GM21529 (cell line): ENCODE results near the gene AP2M1.
"Not testable (repeated sequence)": the region's sequence is repeated elsewhere in the genome, so short reads cannot be mapped to it uniquely, and the experiment has no call there.

Experiments
- ATAC-seq: cut with Tn5 transposase; IDR thresholded peaks from one replicate; pipeline ENCODE4 v1.9.1; 2021; ENCODE audit not compliant: unreplicated experiment

AP2M1 gene

GRCh38 chr3:184174646-184175492 is at the start of gene AP2M1:
TSS of gene AP2M1 (plus strand) at chr3:184174855. CDS start at chr3:184176994, 2,139 bp downstream.
- ATAC-seq, result peak; percentile 96

GRCh38 chr3:184126006-184126405 is 48.6 kb upstream of the AP2M1 start:
- ATAC-seq, result no peak

- ATAC-seq, result peak; percentile 49
Measured at GRCh38 chr3:184129012-184129411, 45.6 kb upstream of the AP2M1 start.

GRCh38 chr3:184132945-184133344 is 41.7 kb upstream of the AP2M1 start:
- ATAC-seq, result no peak

GRCh38 chr3:184133840-184134745 is 40.6 kb upstream of the AP2M1 start:
- peak; percentile 47 for ATAC-seq

- peak; percentile 21 for ATAC-seq
Measured at GRCh38 chr3:184134746-184135148, 39.9 kb upstream of the AP2M1 start.

GRCh38 chr3:184135149-184135910 is 39.3 kb upstream of the AP2M1 start, which contains the start of gene EIF2B5:
TSS of gene EIF2B5 (plus strand) at chr3:184135358. CDS start at chr3:184135386, 28 bp downstream.
- peak; percentile 93 for ATAC-seq

GRCh38 chr3:184135911-184136260 is 38.8 kb upstream of the AP2M1 start:
- ATAC-seq, result no peak

GRCh38 chr3:184140436-184140835 is 34.2 kb upstream of the AP2M1 start:
- no peak for ATAC-seq

- ATAC-seq, result no peak
Measured at GRCh38 chr3:184142199-184142598, 32.5 kb upstream of the AP2M1 start.

- no peak for ATAC-seq
Measured at GRCh38 chr3:184143327-184143726, 31.3 kb upstream of the AP2M1 start.

GRCh38 chr3:184144505-184144904 is 30.1 kb upstream of the AP2M1 start:
- no peak for ATAC-seq

- no peak for ATAC-seq
Measured at GRCh38 chr3:184145111-184145524, 29.5 kb upstream of the AP2M1 start.

- ATAC-seq, result no peak
Measured at GRCh38 chr3:184145751-184146270, 28.8 kb upstream of the AP2M1 start.

- no peak for ATAC-seq
Measured at GRCh38 chr3:184148076-184148475, 26.6 kb upstream of the AP2M1 start.

GRCh38 chr3:184149123-184149522 is 25.5 kb upstream of the AP2M1 start:
- ATAC-seq, result no peak

- ATAC-seq, result not testable (repeated sequence)
Measured at GRCh38 chr3:184149770-184150169, 24.9 kb upstream of the AP2M1 start.

- peak; percentile 79 for ATAC-seq
Measured at GRCh38 chr3:184154885-184155643, 19.6 kb upstream of the AP2M1 start, which contains the start of gene DVL3. TSS of gene DVL3 (plus strand) at chr3:184155377. CDS start at chr3:184155636, 259 bp downstream.

- peak; percentile 33 for ATAC-seq
Measured at GRCh38 chr3:184155644-184156521, 18.8 kb upstream of the AP2M1 start.
